ENCODE measurements around the gene SH3BP5.

SH3BP5 gene

GRCh38 chr3:15300323-15301078, 31.9 kb downstream of the SH3BP5 start:
- peaks cover 11% of the 10 kb centered on the region for H3K36me3 ChIP-seq (ENCODE audit: control insufficient read depth, insufficient read depth, low read length)
- DNase-seq (ENCODE audit: extremely low read depth, insufficient read length): no peak
- TF ChIP-seq CTCF (IDR thresholded peaks at IDR 0.05; ENCODE audit: insufficient read depth, low read length, poor library complexity, severe bottlenecking): no peak
- no peak overlapping the region for H3K4me3 ChIP-seq (replicated peaks; ENCODE audit: low read depth, low read length)
- H3K27me3 ChIP-seq (replicated peaks; ENCODE audit: control insufficient read depth, insufficient read depth, low read length): no peaks in the 10 kb centered on the region

GRCh38 chr3:15299036-15299435, 33.4 kb downstream of the SH3BP5 start:
- Histone ChIP-seq H3K27me3 (replicated peaks; ENCODE audit: control insufficient read depth, insufficient read depth, low read length) (no peaks in the 10 kb centered on the region), H3K36me3 (ENCODE audit: control insufficient read depth, insufficient read depth, low read length) (peaks cover 11% of the 10 kb centered on the region), H3K4me3 (replicated peaks; ENCODE audit: low read depth, low read length) (no peak overlapping the region)
- no peak for DNase-seq (ENCODE audit: extremely low read depth, insufficient read length)
- no peak for TF ChIP-seq CTCF (IDR thresholded peaks at IDR 0.05; ENCODE audit: insufficient read depth, low read length, poor library complexity, severe bottlenecking)

DNA sequence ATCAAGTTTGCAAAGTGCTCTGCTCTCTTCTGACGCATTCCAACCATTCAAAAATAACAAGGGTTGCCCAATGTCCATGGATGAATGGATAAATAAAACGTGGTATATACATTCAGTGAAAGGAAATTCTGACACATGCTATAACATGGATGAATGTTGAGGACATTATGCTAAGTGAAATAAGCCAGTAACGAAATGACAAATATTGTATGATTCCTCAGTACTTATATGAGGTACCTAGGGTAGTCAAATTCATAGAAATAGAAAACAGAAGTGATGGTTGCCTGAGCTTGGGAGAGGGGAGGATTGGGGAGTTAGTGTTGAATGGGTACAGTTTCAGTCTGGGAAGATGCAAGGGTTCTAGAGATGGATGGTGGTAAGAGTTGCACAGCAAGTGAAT, 33.9 kb downstream of the SH3BP5 start:
- H3K36me3 ChIP-seq (ENCODE audit: control insufficient read depth, insufficient read depth, low read length): peaks cover 9% of the 10 kb centered on the region
- H3K4me3 ChIP-seq (replicated peaks; ENCODE audit: low read depth, low read length): no peak overlapping the region
- H3K27me3 ChIP-seq (replicated peaks; ENCODE audit: control insufficient read depth, insufficient read depth, low read length): no peaks in the 10 kb centered on the region
- DNase-seq (ENCODE audit: extremely low read depth, insufficient read length): no peak
- no peak for TF ChIP-seq CTCF (IDR thresholded peaks at IDR 0.05; ENCODE audit: insufficient read depth, low read length, poor library complexity, severe bottlenecking)

- TF ChIP-seq CTCF (IDR thresholded peaks at IDR 0.05; ENCODE audit: insufficient read depth, low read length, poor library complexity, severe bottlenecking): no peak
- H3K36me3 ChIP-seq (ENCODE audit: control insufficient read depth, insufficient read depth, low read length): peaks cover 6% of the 10 kb centered on the region
- no peak for DNase-seq (ENCODE audit: extremely low read depth, insufficient read length)
- H3K4me3 ChIP-seq (replicated peaks; ENCODE audit: low read depth, low read length): no peak overlapping the region
- H3K27me3 ChIP-seq (replicated peaks; ENCODE audit: control insufficient read depth, insufficient read depth, low read length): no peaks in the 10 kb centered on the region
Observed at GRCh38 chr3:15297608-15298350, 34.6 kb downstream of the SH3BP5 start.

GRCh38 chr3:15295506-15295905, 36.9 kb downstream of the SH3BP5 start:
- no peak overlapping the region for H3K4me3 ChIP-seq (replicated peaks; ENCODE audit: low read depth, low read length)
- no peak for TF ChIP-seq CTCF (IDR thresholded peaks at IDR 0.05; ENCODE audit: insufficient read depth, low read length, poor library complexity, severe bottlenecking)
- DNase-seq (ENCODE audit: extremely low read depth, insufficient read length): no peak
- H3K27me3 ChIP-seq (replicated peaks; ENCODE audit: control insufficient read depth, insufficient read depth, low read length): no peaks in the 10 kb centered on the region
- H3K36me3 ChIP-seq (ENCODE audit: control insufficient read depth, insufficient read depth, low read length): peaks cover 2% of the 10 kb centered on the region

Data from GM06990 (cell line).